COLO829 (cell line): Measurements from ENCODE around the gene ADM2.

Experiments used
- DNase-seq: peaks from one replicate; pipeline ENCODE4 v3.0.0; 2012; ENCODE audit warnings: low spot score

Gene ADM2

GRCh38 chr22:50467773-50468440 is 13.4 kb upstream of the ADM2 start:
- no peak for DNase-seq

- DNase-seq = no peak
Observed at GRCh38 chr22:50468626-50469025, 12.7 kb upstream of the ADM2 start.

- no peak for DNase-seq
Observed at GRCh38 chr22:50469377-50470305, 11.7 kb upstream of the ADM2 start.

- no peak for DNase-seq
Observed at GRCh38 chr22:50470491-50470890, 10.9 kb upstream of the ADM2 start.

GRCh38 chr22:50471197-50471847 is 10.0 kb upstream of the ADM2 start:
- no peak for DNase-seq

- no peak for DNase-seq
Observed at GRCh38 chr22:50471962-50472361, 9.4 kb upstream of the ADM2 start.

GRCh38 chr22:50473088-50473487 is 8.3 kb upstream of the ADM2 start:
- peak; percentile 32 for DNase-seq

GRCh38 chr22:50473855-50474671 is 7.3 kb upstream of the ADM2 start:
- no peak for DNase-seq

- DNase-seq = peak; percentile 98
Observed at GRCh38 chr22:50474710-50475651, 6.4 kb upstream of the ADM2 start, which contains the start of gene SBF1. Gene SBF1, minus strand, starts transcription at chr22:50475035. Its CDS starts 195 bp downstream, at chr22:50474840.

- no peak for DNase-seq
Observed at GRCh38 chr22:50475652-50476002, 5.7 kb upstream of the ADM2 start.

- no peak for DNase-seq
Observed at GRCh38 chr22:50476868-50477267, 4.5 kb upstream of the ADM2 start.

GRCh38 chr22:50477923-50478322 is 3.4 kb upstream of the ADM2 start:
- DNase-seq = no peak

GRCh38 chr22:50479721-50480120 is 1.6 kb upstream of the ADM2 start:
- no peak for DNase-seq

GRCh38 chr22:50481045-50481439 is 301 bp upstream of the ADM2 start:
- no peak for DNase-seq

- DNase-seq = no peak
Observed at GRCh38 chr22:50482107-50483074, 1.0 kb downstream of the ADM2 start.

GRCh38 chr22:50483106-50483505 is 1.8 kb downstream of the ADM2 start:
- no peak for DNase-seq

GRCh38 chr22:50483556-50483955 is 2.2 kb downstream of the ADM2 start:
- no peak for DNase-seq

GRCh38 chr22:50483977-50484853 is 2.9 kb downstream of the ADM2 start:
- no peak for DNase-seq
